BJ (cell line): ENCODE data around the gene RAB17. TPM values are rescaled to one million over a fixed set of nuclear protein-coding genes. Genes with fewer than 3 reads are reported as not detected.

Source experiments
- CTCF ChIA-PET: fragments of 350-600 bp; formaldehyde crosslinking; extraction: SDS; loops from one replicate; lab custom pipeline; 2021; ENCODE audit warnings: antibody characterized with exemption, inconsistent platforms; lab: Yijun Ruan, JAX
- POLR2A ChIA-PET: fragments of 300-600 bp; sonication (Branson Sonifier 250); formaldehyde crosslinking; extraction: SDS; loops from one replicate; lab custom pipeline; 2021; ENCODE audit warnings: antibody characterized with exemption; lab: Charles Lee
- DNase-seq: peaks from one replicate; pipeline ENCODE4 v3.0.0-alpha.2; 2011; ENCODE audit warnings: low read depth
- H3K27me3 ChIP-seq: 2 replicates; pipeline ENCODE4 v1.6.0; 2011; ENCODE audit warnings: low read length; ENCODE audit not compliant: control insufficient read depth, insufficient read depth
- H3K36me3 ChIP-seq: 2 replicates; pipeline ENCODE4 v1.5.1; 2011; ENCODE audit warnings: low read length; ENCODE audit not compliant: control insufficient read depth, insufficient read depth
- H3K4me3 ChIP-seq: 2 replicates; pipeline ENCODE4 v1.5.1; 2011; ENCODE audit warnings: low read depth, mild to moderate bottlenecking, control low read depth, low read length
- CTCF ChIP-seq: IDR thresholded peaks from 2 replicates; pipeline ENCODE4 v1.5.1; 2011; ENCODE audit warnings: low read depth, mild to moderate bottlenecking, control low read depth, inconsistent platforms, low read length, moderate library complexity; ENCODE audit not compliant: insufficient read depth
- polyA plus RNA-seq: library from polyadenylated mRNA; depleted of rRNA; stranded (reverse); fragments of >200 nt; gene quantifications from 2 replicates; pipeline ENCODE4 v1.2.3, GENCODE V29; 2011

RAB17 gene
- polyA plus RNA-seq, 1 experiment = 0.25 TPM

- no peak for DNase-seq
- no peak overlapping the region for H3K4me3 ChIP-seq
- no peaks in the 10 kb centered on the region for H3K36me3 ChIP-seq
- no peak for TF ChIP-seq CTCF
- CTCF ChIA-PET = interaction anchor here (0.6 to 1.7 kb wide), 3 partner anchors 11 to 81 kb away, joined by 3 to 5 read pairs (median 3); no protein-coding TSS in a partner anchor
- H3K27me3 ChIP-seq = no peaks in the 10 kb centered on the region
- POLR2A ChIA-PET = no interaction called here
Observed at GRCh38 chr2:237592425-237592980, 2.0 kb upstream of the RAB17 start.

DNA sequence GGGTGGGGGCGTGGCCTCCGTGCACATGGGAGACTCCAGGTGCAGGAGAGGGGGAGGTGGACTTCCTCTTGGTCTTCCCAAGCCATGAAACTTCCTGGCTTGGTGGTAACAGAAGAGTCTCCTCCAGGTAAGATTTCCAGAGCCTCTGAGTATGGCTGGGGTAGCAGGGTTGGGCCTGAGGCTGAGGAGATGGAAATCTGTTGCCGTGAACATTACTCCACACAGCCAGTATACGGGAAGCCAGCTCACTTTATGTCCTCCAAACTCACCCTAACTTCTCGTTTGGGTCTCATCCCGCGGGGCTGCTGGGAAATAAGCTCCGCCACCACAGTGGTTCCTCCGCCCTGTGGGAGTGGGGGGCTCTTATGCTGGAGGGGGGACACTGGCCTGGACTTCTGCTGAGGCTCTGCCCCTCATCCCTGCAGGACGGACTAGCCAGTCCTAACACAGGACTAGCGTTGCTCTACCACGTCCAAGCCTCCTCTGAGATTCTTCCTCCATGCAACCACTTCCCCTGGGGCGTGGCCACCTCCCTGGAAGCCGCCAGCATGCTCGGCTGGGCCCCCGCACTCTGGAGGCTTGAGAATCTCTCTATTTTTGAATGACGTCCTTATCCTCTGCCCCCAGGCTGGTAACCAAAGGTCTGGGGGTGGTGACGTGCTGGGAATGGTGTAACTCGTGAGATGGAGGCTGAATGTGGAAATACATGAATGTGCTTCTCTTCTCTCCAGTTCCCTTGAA lies 777 bp upstream of the RAB17 start:
- DNase-seq = no peak
- no peaks in the 10 kb centered on the region for H3K36me3 ChIP-seq
- CTCF ChIA-PET = interaction anchor here (0.7 to 1.3 kb wide), 3 partner anchors 10 to 19 kb away, joined by 3 to 4 read pairs (median 4); no protein-coding TSS in a partner anchor
- no peak for TF ChIP-seq CTCF
- POLR2A ChIA-PET = interaction anchor here (0.6 kb wide), 1 partner anchor 10 kb away, joined by 3 read pairs; no protein-coding TSS in a partner anchor
- no peak overlapping the region for H3K4me3 ChIP-seq
- H3K27me3 ChIP-seq = no peaks in the 10 kb centered on the region

- POLR2A ChIA-PET = no interaction called here
- DNase-seq = no peak
- CTCF ChIA-PET = interaction anchor here (1.5 kb wide), 1 partner anchor 16 kb away, joined by 4 read pairs; no protein-coding TSS in a partner anchor
Observed at GRCh38 chr2:237588044-237588696, 2.4 kb downstream of the RAB17 start.

DNA sequence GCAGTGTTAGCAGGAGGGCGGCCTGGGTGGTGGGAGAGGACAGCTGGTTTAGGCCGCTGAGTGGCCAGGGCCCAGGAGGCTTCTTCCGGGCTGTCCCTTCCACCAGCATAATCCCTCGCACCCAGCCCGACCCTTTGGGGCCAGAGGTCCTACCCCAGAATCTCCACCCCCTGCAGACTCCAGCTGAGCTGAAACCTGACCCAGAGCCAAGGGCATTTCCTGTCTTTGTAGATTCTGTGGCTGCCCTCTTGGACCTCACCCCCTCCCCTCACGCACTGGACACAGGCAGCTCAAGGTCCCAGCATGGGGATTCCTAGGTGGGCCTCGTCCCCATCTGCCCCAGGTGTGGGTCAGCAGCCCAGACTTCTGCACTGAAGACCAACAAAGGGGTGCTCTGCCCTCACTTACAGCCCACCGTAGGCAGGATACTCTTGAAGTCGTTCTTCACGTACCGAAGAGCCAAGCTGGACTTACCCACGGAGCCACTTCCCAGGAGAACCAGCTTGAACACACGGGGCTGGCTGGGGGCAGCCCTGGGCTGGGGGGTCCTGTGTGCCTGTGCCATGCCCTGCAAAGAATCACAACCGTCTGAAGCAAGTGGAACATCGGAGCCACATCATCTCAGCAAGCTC lies 4.8 kb downstream of the RAB17 start:
- ChIA-PET POLR2A (no interaction called here), CTCF (interaction anchor here (1.1 to 1.9 kb wide), 4 partner anchors 14 to 489 kb away, joined by 3 to 8 read pairs (median 4); no protein-coding TSS in a partner anchor)
- no peak for TF ChIP-seq CTCF
- no peaks in the 10 kb centered on the region for H3K36me3 ChIP-seq
- no peak for DNase-seq
- H3K27me3 ChIP-seq = no peaks in the 10 kb centered on the region
- no peak overlapping the region for H3K4me3 ChIP-seq

More at GRCh38 chr2:237588044-237588696, 2.4 kb downstream of the RAB17 start:
- no peak overlapping the region for H3K4me3 ChIP-seq
- TF ChIP-seq CTCF = no peak
- no peaks in the 10 kb centered on the region for H3K27me3 ChIP-seq
- H3K36me3 ChIP-seq = no peaks in the 10 kb centered on the region
